GM18498 (cell line): Measurements from ENCODE around the gene RBM8A.
"Not testable (repeated sequence)": the region's sequence is repeated elsewhere in the genome, so short reads cannot be mapped to it uniquely, and the experiment has no call there.

ENCODE experiments used
- ATAC-seq: cut with Tn5 transposase; IDR thresholded peaks from one replicate; pipeline ENCODE4 v1.9.1; 2021; ENCODE audit warnings: mild to moderate bottlenecking, moderate library complexity; ENCODE audit not compliant: unreplicated experiment

Gene RBM8A

GRCh38 chr1:145956781-145957442 is 29.6 kb upstream of the RBM8A start:
- ATAC-seq = no peak

DNA sequence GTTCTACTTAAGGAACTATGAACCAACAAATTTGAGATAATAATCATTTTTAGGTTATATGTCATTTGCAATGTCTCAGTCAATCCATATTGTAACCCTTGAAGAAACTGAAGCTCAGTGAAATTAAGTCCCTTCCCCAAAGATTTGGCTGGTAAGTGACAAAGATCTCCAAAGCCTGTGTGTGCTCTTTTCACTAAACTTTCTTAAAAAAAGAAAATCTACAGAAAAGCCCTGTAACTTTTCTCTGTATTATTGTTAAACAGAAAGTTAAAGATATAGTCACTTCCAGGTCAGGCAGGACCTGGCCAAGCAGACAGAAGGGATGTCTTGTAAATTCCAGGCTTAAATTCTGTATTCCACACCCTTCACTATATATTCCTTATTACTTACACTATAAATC is 29.1 kb upstream of the RBM8A start:
- no peak for ATAC-seq

DNA sequence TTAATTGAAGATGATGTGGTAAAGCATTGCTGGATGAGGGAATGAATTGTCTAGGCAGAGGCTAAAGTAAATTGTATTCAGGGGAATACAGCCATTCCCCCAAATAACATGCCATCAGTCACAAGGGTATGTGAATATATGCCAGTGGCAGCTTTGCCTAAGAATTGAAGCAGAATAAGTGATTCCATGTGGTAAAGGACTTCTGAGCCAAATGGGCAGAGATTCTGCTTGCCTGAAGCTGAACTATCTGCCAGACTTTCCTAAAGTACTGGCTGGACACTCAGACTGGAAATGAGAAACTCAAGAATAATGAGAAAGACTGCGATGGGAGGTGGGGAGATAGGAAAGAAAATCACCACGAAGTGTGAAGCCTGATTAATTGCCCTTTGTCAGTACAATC is 28.2 kb upstream of the RBM8A start:
- ATAC-seq = no peak

- ATAC-seq = no peak
Observed at GRCh38 chr1:145953861-145954260, 26.6 kb upstream of the RBM8A start.

- ATAC-seq = no peak
Observed at GRCh38 chr1:145952903-145953302, 25.6 kb upstream of the RBM8A start.

DNA sequence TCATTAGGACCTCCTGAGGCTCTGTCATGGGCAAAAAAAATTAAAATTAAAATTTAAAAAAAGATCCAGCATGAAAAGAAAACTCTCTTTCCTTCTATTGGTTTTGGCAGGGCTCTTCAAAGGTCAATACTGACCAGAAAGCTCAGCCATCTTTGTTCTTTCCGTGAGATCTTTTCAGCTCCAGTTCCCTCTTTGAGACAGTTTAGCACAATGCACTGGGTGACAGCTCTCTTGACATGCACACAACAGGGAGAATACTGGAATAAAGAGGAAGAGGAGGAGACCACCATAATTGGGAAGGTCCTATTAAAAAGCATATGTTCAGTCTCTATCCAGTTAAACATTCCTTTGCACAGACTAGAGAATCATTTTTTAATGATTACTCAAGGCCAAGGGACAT is 24.2 kb upstream of the RBM8A start:
- ATAC-seq = no peak

DNA sequence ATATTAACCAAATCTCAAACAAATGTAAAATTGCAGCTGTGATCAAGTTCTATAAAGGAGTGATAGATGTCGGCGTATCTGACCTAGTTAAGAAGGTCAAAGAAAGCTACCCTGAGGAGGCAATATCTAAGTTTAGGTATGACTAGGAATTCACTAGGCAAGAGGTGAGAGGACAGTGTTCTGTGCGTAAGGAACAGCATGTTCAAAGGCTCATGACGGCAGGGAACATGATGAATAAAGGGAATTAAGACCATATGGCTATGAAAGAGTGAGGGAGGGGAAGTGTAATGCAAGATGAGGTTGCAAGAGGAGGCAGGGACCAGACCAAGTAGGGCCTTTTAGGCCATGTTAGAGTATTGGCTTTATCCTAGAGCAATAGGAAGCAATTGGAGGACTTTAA is 21.9 kb upstream of the RBM8A start:
- no peak for ATAC-seq

- no peak for ATAC-seq
Observed at GRCh38 chr1:145947551-145947950, 20.3 kb upstream of the RBM8A start.

GRCh38 chr1:145946477-145946986 is 19.2 kb upstream of the RBM8A start:
- no peak for ATAC-seq

GRCh38 chr1:145944532-145944931 is 17.2 kb upstream of the RBM8A start:
- ATAC-seq = no peak

DNA sequence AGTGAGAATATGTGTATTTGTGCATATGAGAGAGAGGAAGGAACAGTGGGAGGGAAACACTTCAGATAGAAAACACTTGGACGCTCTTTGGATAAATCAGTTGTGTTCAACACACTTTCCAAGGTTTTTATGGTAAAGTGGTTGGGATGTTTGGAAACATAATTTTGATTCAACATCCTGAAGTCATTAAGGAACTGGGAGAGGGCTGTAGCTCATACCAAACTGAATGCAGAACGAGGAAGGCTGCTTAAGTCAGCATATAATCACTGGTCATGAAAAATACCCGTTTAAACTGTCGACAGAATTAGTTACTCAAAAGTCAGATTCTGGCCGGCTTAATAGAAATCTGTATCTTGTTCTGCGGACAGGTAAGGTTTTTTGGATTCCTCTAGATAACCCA is 15.6 kb upstream of the RBM8A start:
- no peak for ATAC-seq

- no peak for ATAC-seq
Observed at GRCh38 chr1:145942405-145942804, 15.1 kb upstream of the RBM8A start.

- ATAC-seq = no peak
Observed at GRCh38 chr1:145937436-145937835, 10.2 kb upstream of the RBM8A start.

- no peak for ATAC-seq
Observed at GRCh38 chr1:145936247-145936646, 9.0 kb upstream of the RBM8A start.

- no peak for ATAC-seq
Observed at GRCh38 chr1:145935708-145936107, 8.4 kb upstream of the RBM8A start.

DNA sequence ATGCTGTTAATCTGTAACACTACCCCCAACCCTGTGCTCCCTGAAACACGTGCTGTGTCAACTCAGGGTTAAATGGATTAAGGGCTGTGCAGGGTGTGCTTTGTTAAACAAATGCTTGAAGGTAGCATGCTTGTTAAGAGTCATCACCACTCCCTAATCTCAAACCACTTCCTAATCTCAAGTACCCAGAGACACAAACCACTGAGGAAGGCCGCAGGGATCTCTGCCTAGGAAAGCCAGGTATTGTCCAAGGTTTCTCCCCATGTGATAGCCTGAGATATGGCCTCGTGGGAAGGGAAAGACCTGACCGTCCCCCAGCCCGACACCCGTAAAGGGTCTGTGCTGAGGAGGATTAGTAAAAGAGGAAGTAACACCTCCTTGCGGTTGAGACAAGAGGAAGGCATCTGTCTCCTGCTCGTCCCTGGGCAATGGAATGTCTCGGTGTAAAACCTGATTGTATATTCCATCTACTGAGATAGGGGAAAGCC is 5.3 kb upstream of the RBM8A start:
- not testable (repeated sequence) for ATAC-seq

DNA sequence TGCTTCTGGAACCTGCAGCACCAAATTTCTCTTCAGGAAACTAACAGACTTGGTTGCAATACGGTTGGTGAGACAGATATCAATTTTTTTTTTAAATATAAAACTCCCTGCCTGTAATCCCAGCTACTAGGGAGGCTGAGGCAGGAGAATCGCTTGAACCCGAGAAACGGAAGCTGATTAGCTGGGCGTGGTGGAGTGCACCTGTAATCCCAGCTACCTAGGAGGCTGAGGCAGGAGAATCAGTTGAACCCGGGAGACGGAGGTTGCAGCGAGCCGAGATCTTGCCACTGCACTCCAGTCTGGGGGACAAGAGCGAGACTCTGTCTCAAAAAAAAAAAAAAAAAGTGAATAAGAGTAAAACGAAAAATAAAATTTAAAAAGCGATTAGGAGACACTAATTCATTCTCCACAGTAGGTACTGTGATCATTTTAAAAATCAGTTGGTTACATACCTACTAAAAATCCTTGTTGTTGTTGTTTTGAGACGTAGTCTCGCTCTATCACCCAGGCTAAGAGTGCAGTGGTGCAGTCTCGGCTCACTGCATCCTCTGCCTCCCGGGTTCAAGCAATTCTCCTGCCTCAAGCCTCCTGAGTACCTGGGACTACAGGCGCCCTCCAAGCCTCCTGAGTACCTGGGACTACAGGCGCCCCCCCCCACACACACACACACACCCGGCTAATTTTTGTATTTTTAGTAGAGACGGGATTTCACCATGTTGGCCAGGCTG is 796 bp upstream of the RBM8A start:
- ATAC-seq = no peak

DNA sequence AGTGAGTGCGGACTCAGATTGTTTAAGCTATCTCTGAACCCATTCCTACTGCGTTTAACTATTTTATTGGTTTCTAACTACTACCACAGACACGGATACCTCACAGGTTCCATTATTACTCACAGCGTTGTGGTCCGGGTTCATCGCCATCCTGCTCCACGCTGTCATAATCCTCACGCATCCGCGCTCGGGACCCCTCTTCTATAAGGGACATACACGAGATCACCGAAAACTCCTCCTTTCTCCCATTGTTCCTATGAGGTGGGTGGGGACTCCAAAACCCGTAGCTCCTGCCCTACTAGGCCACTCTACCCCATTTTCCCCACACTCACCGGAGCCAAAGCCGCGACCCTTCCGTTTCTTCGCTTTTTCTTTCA is 610 bp downstream of the RBM8A start:
- peak; percentile 1 for ATAC-seq

DNA sequence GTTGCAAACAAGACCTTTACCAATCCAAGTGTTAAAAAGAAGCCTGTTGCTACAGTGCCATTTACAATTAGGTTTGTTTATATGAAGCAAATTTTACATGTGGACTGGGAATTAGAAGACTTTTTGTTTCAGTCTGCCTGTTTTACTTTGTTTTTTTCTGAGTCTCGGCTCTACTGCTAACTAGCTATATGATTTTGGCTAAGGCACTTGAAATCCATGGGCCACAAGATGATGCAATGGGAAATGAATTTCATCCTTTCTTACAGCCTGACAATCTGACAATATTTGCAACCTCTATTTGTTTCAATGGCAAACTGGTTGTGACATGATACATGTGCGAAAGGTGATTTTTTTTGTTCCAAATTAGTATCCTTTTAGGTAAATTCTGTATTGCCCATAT is 5.0 kb downstream of the RBM8A start:
- ATAC-seq = no peak

DNA sequence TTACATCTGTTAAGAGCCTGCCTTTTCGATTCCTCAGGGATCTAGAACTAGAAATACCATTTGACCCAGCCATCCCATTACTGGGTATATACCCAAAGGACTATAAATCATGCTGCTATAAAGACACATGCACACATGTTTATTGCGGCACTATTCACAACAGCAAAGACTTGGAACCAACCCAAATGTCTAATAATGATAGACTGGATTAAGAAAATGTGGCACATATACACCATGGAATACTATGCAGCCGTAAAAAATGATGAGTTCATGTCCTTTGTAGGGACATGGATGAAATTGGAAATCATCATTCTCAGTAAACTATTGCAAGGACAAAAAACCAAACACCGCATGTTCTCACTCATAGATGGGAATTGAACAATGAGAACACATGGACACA is 7.0 kb downstream of the RBM8A start:
- ATAC-seq = not testable (repeated sequence)

- ATAC-seq = peak; percentile 5
Observed at GRCh38 chr1:145918992-145919939, 8.0 kb downstream of the RBM8A start.
